ENCODE data around the gene PPP5C. TPM values are rescaled to one million over a fixed set of nuclear protein-coding genes. Genes with fewer than 3 reads are reported as not detected.
"Not testable (repeated sequence)": the region's sequence is repeated elsewhere in the genome, so short reads cannot be mapped to it uniquely, and the experiment has no call there.

PPP5C gene
- total RNA-seq, 2 experiments from 2014 or later, result 123 to 132 TPM

DNA sequence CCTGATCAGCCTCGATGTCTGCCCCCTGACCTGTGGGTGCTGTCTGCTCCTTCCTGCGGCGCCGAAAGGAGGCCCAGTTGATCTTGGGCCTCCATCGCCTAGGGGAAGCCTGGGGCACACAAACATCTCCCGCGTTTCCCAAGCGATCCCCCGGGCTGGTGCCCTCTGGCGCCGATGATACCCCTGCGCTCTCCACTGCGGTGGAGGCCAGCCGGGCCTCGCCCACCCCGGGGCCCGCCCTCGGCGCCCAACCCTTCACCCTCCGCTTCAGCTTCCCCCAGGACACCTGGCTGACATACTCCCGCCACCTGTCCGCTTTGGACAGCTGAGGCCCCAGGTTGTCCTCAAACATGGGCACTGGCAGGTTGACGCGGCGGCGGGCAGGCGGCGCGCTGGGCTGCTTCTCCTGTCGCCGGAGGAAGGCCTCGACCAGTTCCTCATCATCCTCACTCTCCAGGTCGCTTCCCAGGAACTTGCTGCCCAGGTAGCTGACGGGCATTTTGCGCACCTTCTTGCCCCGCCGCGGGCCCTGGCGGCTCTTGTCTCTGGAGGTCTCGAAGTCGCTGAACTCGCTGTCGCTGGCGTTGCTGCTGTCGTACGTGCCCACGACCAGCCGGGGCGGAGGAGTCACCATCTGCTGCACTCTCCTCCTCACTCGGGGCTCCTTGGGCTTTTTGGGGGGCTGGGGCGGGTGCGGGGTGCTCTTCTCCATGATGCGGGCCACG is 65.2 kb downstream of the PPP5C start:
- no peak for DNase-seq
- H3K4me1 Mint-ChIP-seq, result peaks cover 5% of the 10 kb centered on the region
- H3K27ac Mint-ChIP-seq, result no peak overlapping the region
- peaks cover 95% of the 10 kb centered on the region for H3K27me3 Mint-ChIP-seq
- no peaks in the 10 kb centered on the region for H3K9me3 Mint-ChIP-seq
- no peak overlapping the region for H3K4me3 Mint-ChIP-seq
- no peaks in the 10 kb centered on the region for H3K36me3 Mint-ChIP-seq

GRCh38 chr19:46412650-46413261 is 65.9 kb downstream of the PPP5C start:
- H3K4me3 Mint-ChIP-seq, result no peak overlapping the region
- no peaks in the 10 kb centered on the region for H3K36me3 Mint-ChIP-seq
- no peak overlapping the region for H3K27ac Mint-ChIP-seq
- no peak for DNase-seq
- peaks cover 90% of the 10 kb centered on the region for H3K27me3 Mint-ChIP-seq
- peaks cover 5% of the 10 kb centered on the region for H3K4me1 Mint-ChIP-seq
- no peaks in the 10 kb centered on the region for H3K9me3 Mint-ChIP-seq

- no peak for DNase-seq
- Mint-ChIP-seq H3K27me3 (peaks cover 87% of the 10 kb centered on the region), H3K27ac (no peak within 1 kb of the TSS), H3K4me1 (peaks cover 3% of the 10 kb centered on the region), H3K36me3 (no peaks in the 10 kb centered on the region), H3K4me3 (no peak within 1 kb of the TSS), H3K9me3 (no peaks in the 10 kb centered on the region)
Observed at GRCh38 chr19:46413262-46414031, 66.6 kb downstream of the PPP5C start, which contains the start of gene CCDC8. CCDC8 (minus strand) TSS chr19:46413564; CDS start chr19:46412810, 754 bp downstream.

GRCh38 chr19:46414899-46415298 is 68.0 kb downstream of the PPP5C start:
- not testable (repeated sequence) for H3K4me3 Mint-ChIP-seq, H3K4me1 Mint-ChIP-seq, DNase-seq

GRCh38 chr19:46415804-46416709 is 69.2 kb downstream of the PPP5C start:
- not testable (repeated sequence) for H3K4me1 Mint-ChIP-seq, H3K4me3 Mint-ChIP-seq, H3K27ac Mint-ChIP-seq, H3K36me3 Mint-ChIP-seq, H3K9me3 Mint-ChIP-seq
- H3K27me3 Mint-ChIP-seq, result peaks cover 78% of the 10 kb centered on the region
- peak; percentile 55 for DNase-seq

More at GRCh38 chr19:46414899-46415298, 68.0 kb downstream of the PPP5C start:
- not testable (repeated sequence) for H3K36me3 Mint-ChIP-seq, H3K27ac Mint-ChIP-seq, H3K9me3 Mint-ChIP-seq
- H3K27me3 Mint-ChIP-seq, result peaks cover 86% of the 10 kb centered on the region

- Mint-ChIP-seq H3K27ac (no peak overlapping the region), H3K4me1 (peaks cover 2% of the 10 kb centered on the region), H3K27me3 (peaks cover 69% of the 10 kb centered on the region), H3K4me3 (no peak overlapping the region), H3K9me3 (no peaks in the 10 kb centered on the region), H3K36me3 (no peaks in the 10 kb centered on the region)
- no peak for DNase-seq
Observed at GRCh38 chr19:46420056-46420455, 73.2 kb downstream of the PPP5C start.

DNA sequence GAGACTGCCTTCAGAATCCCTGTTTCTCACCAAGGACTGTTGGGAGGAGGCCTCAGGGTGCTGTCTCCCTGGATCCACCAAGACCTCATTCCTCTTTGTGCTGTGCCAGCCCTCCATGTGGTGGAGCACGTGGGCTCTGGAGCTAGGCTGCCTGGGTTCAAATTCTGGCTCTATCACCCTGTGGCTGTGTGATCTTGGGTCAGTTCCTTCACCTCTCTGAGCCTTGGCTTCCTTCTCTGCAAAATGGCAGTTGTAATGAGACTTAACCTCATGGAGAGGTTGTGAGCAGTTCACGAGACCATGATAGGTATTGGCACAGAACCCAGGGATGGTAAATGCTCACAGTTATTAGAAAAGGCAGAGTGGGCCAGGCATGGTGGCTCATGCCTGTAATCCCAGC is 75.5 kb downstream of the PPP5C start:
- no peak for DNase-seq
- no peaks in the 10 kb centered on the region for H3K36me3 Mint-ChIP-seq
- peaks cover 71% of the 10 kb centered on the region for H3K27me3 Mint-ChIP-seq
- peaks cover 15% of the 10 kb centered on the region for H3K4me1 Mint-ChIP-seq
- H3K4me3 Mint-ChIP-seq, result no peak overlapping the region
- no peak overlapping the region for H3K27ac Mint-ChIP-seq
- H3K9me3 Mint-ChIP-seq, result no peaks in the 10 kb centered on the region

DNA sequence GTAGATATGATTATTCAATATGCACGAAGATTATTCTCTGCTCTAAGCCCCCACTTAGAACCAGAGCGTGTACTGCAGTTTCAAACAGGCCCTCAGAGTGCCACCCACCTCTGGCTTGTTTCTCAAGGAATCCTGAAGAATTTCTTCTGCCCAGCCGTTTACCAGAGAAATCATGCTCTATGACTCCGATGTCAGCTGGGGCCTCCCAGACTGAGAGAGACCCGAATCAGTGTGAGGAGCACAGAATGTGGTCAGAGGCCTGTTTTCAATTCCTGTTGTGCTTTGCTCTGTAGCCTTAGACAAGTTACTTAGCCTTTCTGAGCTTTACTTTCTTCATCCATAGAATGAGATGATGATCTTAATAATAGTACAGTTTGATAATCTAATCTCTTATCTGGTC is 76.3 kb downstream of the PPP5C start:
- H3K36me3 Mint-ChIP-seq, result no peaks in the 10 kb centered on the region
- no peak overlapping the region for H3K27ac Mint-ChIP-seq
- DNase-seq, result no peak
- H3K27me3 Mint-ChIP-seq, result peaks cover 77% of the 10 kb centered on the region
- no peak overlapping the region for H3K4me3 Mint-ChIP-seq
- peaks cover 18% of the 10 kb centered on the region for H3K4me1 Mint-ChIP-seq
- H3K9me3 Mint-ChIP-seq, result no peaks in the 10 kb centered on the region

DNA sequence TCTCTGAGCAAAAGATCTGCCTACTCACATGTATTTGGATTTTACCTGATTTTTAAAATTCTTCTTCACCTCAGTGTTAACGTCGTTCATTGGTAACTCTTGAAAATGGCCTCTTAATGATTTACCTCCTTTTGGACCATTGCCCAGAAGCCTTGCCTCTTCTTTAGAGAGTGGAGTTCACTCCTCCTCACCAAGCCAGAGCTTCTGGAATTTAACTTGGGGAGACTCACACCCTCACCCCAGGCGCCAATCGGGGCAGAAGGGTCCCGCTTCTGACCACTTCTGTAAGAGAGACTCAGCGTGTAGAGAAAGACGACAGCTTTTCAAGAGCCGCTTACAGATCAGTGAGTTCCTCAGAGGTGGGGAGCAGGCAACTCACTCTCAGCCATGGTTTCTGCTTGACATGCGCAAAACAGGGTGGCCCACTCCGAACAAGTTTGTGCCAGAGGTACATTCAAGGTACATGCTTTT is 79.2 kb downstream of the PPP5C start:
- Mint-ChIP-seq H3K4me3 (peak overlapping the region; percentile 80), H3K4me1 (peaks cover 28% of the 10 kb centered on the region), H3K9me3 (no peaks in the 10 kb centered on the region), H3K27me3 (peaks cover 87% of the 10 kb centered on the region), H3K27ac (no peak overlapping the region), H3K36me3 (no peaks in the 10 kb centered on the region)
- DNase-seq, result no peak

DNA sequence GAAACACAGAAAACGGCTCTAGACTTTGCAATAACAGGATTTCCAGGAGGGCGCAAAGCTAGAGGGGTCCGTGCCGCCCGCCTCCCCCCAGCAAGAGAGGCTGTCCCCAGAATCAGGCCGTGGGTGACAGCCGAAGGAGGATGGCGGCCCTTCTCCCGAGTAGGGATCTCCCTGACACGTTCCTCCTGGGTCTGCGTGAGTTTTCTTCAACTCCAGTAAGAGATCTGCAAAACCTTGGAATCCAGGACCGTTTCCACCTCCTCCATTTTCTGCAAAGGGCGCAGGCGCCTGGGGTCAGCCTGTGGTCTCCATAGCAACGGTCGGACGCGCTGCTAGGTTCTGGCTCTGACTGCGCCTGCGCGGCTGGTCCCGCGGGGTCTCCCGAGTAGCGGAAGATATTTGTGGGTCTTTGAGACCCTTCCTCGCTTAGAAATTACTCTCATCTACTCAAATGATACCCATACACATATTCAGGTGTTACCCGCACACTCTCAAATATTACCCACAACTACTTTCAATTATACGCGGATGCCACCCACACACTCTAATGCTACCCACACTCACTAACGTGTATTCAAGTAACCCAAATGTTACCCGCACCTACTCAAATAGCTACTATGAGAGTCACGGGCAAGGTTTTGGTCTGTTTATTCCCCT is 79.7 kb downstream of the PPP5C start:
- Mint-ChIP-seq H3K9me3 (no peaks in the 10 kb centered on the region), H3K27me3 (peaks cover 90% of the 10 kb centered on the region), H3K27ac (no peak overlapping the region), H3K4me1 (peaks cover 28% of the 10 kb centered on the region), H3K36me3 (no peaks in the 10 kb centered on the region), H3K4me3 (peak overlapping the region; percentile 80)
- peak; percentile 72 for DNase-seq

- Mint-ChIP-seq H3K27ac (no peak overlapping the region), H3K4me1 (peaks cover 28% of the 10 kb centered on the region), H3K4me3 (peak overlapping the region; percentile 80)
Observed at GRCh38 chr19:46427518-46428045, 80.7 kb downstream of the PPP5C start.

GRCh38 chr19:46428239-46429135 is 81.6 kb downstream of the PPP5C start, which contains the start of gene PNMA8C:
PNMA8C (minus strand) TSS chr19:46428936; CDS start chr19:46428359, 577 bp downstream.
- Mint-ChIP-seq H3K4me3 (peak within 1 kb of the TSS; percentile 61), H3K27me3 (peaks cover 92% of the 10 kb centered on the region)

More at GRCh38 chr19:46427518-46428045, 80.7 kb downstream of the PPP5C start:
- DNase-seq, result no peak
- Mint-ChIP-seq H3K36me3 (no peaks in the 10 kb centered on the region), H3K9me3 (no peaks in the 10 kb centered on the region), H3K27me3 (peaks cover 93% of the 10 kb centered on the region)

DNA sequence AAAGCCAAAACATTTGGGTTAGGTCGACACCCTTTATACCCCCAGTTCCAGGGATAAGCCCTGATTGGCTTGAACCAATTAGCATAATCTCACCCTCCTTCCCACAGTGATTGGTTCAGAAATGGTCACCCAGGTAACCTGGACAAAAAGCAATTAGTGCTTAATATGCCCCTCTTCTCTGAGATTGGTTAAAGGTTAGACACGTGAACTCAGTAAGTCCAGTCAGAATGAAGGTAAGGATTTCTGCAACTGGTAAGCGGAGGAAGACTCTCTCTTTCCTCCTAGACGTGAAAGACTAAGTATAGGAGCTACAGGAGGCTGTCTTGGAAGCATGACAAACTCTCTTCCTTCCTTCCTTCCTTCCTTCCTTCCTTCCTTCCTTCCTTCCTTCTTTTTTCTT is 83.1 kb downstream of the PPP5C start:
- H3K27me3 Mint-ChIP-seq, result peaks cover 93% of the 10 kb centered on the region
- H3K27ac Mint-ChIP-seq, result no peak overlapping the region
- H3K9me3 Mint-ChIP-seq, result no peaks in the 10 kb centered on the region
- H3K4me3 Mint-ChIP-seq, result no peak overlapping the region
- peaks cover 28% of the 10 kb centered on the region for H3K4me1 Mint-ChIP-seq
- no peak for DNase-seq
- H3K36me3 Mint-ChIP-seq, result no peaks in the 10 kb centered on the region

More at GRCh38 chr19:46428239-46429135, 81.6 kb downstream of the PPP5C start, which contains the start of gene PNMA8C:
- Mint-ChIP-seq H3K4me1 (peaks cover 28% of the 10 kb centered on the region), H3K9me3 (no peaks in the 10 kb centered on the region), H3K36me3 (no peaks in the 10 kb centered on the region), H3K27ac (peak within 1 kb of the TSS; percentile 31)
- DNase-seq, result peak; percentile 66
